SK-N-SH (cell line): ENCODE measurements around the gene MRPS11. TPM values are rescaled to one million over a fixed set of nuclear protein-coding genes. Genes with fewer than 3 reads are reported as not detected.

Source experiments
- CTCF ChIA-PET: fragments of 300-600, 350-600 bp; formaldehyde crosslinking; extraction: SDS; loops from one replicate; lab custom pipeline; 2021; lab: Yijun Ruan, JAX
- POLR2A ChIA-PET: fragments of 350-600 bp; sonication (Branson Sonifier 250); formaldehyde crosslinking; extraction: SDS; loops from one replicate; lab custom pipeline; 2020; ENCODE audit warnings: antibody characterized with exemption, inconsistent platforms; lab: Yijun Ruan, JAX
- DNase-seq: peaks from one replicate; pipeline ENCODE4 v3.0.0; 2012
- H2AFZ ChIP-seq: fragments of 200-600 bp; sonication (generic); 2 replicates; pipeline ENCODE4 v1.8.1; 2016; ENCODE audit warnings: antibody characterized with exemption, mild to moderate bottlenecking, low read depth
- H3F3A ChIP-seq: fragments of 200-600 bp; sonication (generic); replicated peaks from 2 replicates; pipeline ENCODE3; 2016; ENCODE audit warnings: antibody characterized with exemption, mild to moderate bottlenecking; ENCODE audit not compliant: insufficient read depth
- H3K27ac ChIP-seq, 2 experiments: fragments of 200-500 bp in 1 of 2; fragments of 200-600 bp in 1 of 2; sonication (Bioruptor generic) in 1 of 2; sonication (generic), shearing (Covaris generic) in 1 of 2; 2 replicates each; pipeline versions ENCODE4 v1.5.1 to v1.6.1; 2014 to 2016; ENCODE audit warnings: low read depth in 2 of 2, inconsistent platforms in 1 of 2, low read length in 1 of 2, mild to moderate bottlenecking in 1 of 2, mixed read lengths in 1 of 2
- H3K27me3 ChIP-seq: fragments of 200-600 bp; sonication (generic), shearing (Covaris generic); 2 replicates; pipeline ENCODE4 v1.6.1; 2016; ENCODE audit warnings: mixed run types; ENCODE audit not compliant: insufficient read depth
- H3K36me3 ChIP-seq, 2 experiments: fragments of 200-500 bp in 1 of 2; fragments of 200-600 bp in 1 of 2; sonication (Bioruptor generic) in 1 of 2; sonication (generic) in 1 of 2; replicated peaks in 1 of 2; 2 replicates each; pipeline versions ENCODE3 to v1.5.1; 2014 to 2016; ENCODE audit warnings: low read length in 1 of 2, mild to moderate bottlenecking in 1 of 2; ENCODE audit not compliant: insufficient read depth in 2 of 2, control insufficient read depth in 1 of 2
- H3K4me1 ChIP-seq, 2 experiments: fragments of 200-500 bp in 1 of 2; fragments of 200-600 bp in 1 of 2; sonication (Bioruptor generic) in 1 of 2; sonication (generic), shearing (Covaris generic) in 1 of 2; 2 replicates each; pipeline versions ENCODE4 v1.5.1 to v1.6.1; 2014 to 2016; ENCODE audit warnings: low read depth in 1 of 2, low read length in 1 of 2, mixed run types in 1 of 2; ENCODE audit not compliant: insufficient read depth in 2 of 2, control insufficient read depth in 1 of 2
- H3K4me2 ChIP-seq: fragments of 200-600 bp; sonication (generic), shearing (Covaris generic); 2 replicates; pipeline ENCODE4 v1.6.1; 2017; ENCODE audit warnings: mixed run types
- H3K4me3 ChIP-seq, 2 experiments: fragments of 200-500 bp in 1 of 2; fragments of 200-600 bp in 1 of 2; sonication (Bioruptor generic) in 1 of 2; sonication (generic), shearing (Covaris generic) in 1 of 2; 2 replicates each; pipeline versions ENCODE4 v1.5.1 to v1.8.1; 2014 to 2016; ENCODE audit warnings: low read depth in 2 of 2, inconsistent platforms in 1 of 2, low read length in 1 of 2, mild to moderate bottlenecking in 1 of 2, mixed read lengths in 1 of 2, moderate library complexity in 1 of 2
- H3K79me2 ChIP-seq: fragments of 200-600 bp; sonication (generic); 2 replicates; pipeline ENCODE4 v1.8.1; 2017; ENCODE audit warnings: mild to moderate bottlenecking; ENCODE audit not compliant: insufficient read depth
- H3K9ac ChIP-seq: fragments of 200-600 bp; sonication (generic); 2 replicates; pipeline ENCODE4 v1.6.1; 2017; ENCODE audit warnings: mixed run types
- H3K9me2 ChIP-seq: fragments of 200-600 bp; sonication (generic); 2 replicates; pipeline ENCODE4 v1.6.1; 2017; ENCODE audit warnings: mixed run types
- H3K9me3 ChIP-seq: fragments of 200-600 bp; sonication (generic); 2 replicates; pipeline ENCODE4 v1.6.1; 2017; ENCODE audit warnings: mixed run types, mild to moderate bottlenecking, moderate library complexity
- H4K20me1 ChIP-seq: fragments of 200-600 bp; sonication (generic); 2 replicates; pipeline ENCODE4 v1.6.1; 2017; ENCODE audit warnings: mild to moderate bottlenecking, mixed run types; ENCODE audit not compliant: insufficient read depth
- CHD2 ChIP-seq: fragments of 150-350 bp; IDR thresholded peaks from 2 replicates; pipeline ENCODE4 v1.6.1; 2018; ENCODE audit warnings: low read length; ENCODE audit not compliant: partially characterized antibody
- EZH2phosphoT487 ChIP-seq: fragments of 200-600 bp; sonication (generic); IDR thresholded peaks from 2 replicates; pipeline ENCODE4 v1.6.1; 2017; ENCODE audit warnings: low read depth, mixed run types, mild to moderate bottlenecking, antibody characterized with exemption, moderate library complexity, borderline replicate concordance
- JUND ChIP-seq: IDR thresholded peaks from 2 replicates; pipeline ENCODE4 v1.4.0; 2012
- MXI1 ChIP-seq: IDR thresholded peaks from 2 replicates; pipeline ENCODE4 v1.6.1; 2012; ENCODE audit warnings: mild to moderate bottlenecking, low read depth, low read length, improper control_type of control experiment
- NRF1 ChIP-seq: IDR thresholded peaks from 2 replicates; pipeline ENCODE4 v1.6.1; 2012; ENCODE audit warnings: low read depth, mild to moderate bottlenecking, low read length
- POLR2AphosphoS5 ChIP-seq: IDR thresholded peaks from 2 replicates; pipeline ENCODE4 v1.6.1; 2012; ENCODE audit warnings: low read depth, low read length
- SMC3 ChIP-seq: IDR thresholded peaks from 2 replicates; pipeline ENCODE4 v1.6.1; 2012; ENCODE audit warnings: low read depth, low read length, improper control_type of control experiment
- TCF12 ChIP-seq: IDR thresholded peaks from 2 replicates; pipeline ENCODE4 v1.4.0; 2012
- WGBS: methylation state at CpG from one replicate; pipeline ENCODE4 v1.1.6; 2017; ENCODE audit warnings: low lambda C conversion rate; 5-methylcytosine and 5-hydroxymethylcytosine counted together
- polyA plus RNA-seq, 3 experiments: library from polyadenylated mRNA; depleted of rRNA; stranded (reverse); fragments of >200 nt; gene quantifications; 2 replicates each; pipeline ENCODE4 v1.2.3, GENCODE V29; 2012
- TF ChIP-seq, protein P1 (sequence below): IDR thresholded peaks from 2 replicates; pipeline ENCODE4 v1.4.0; 2012; ENCODE audit warnings: low read depth, borderline replicate concordance
- TF ChIP-seq, protein P2 (sequence below): fragments of 150-350 bp; IDR thresholded peaks from 2 replicates; pipeline ENCODE4 v1.6.1; 2016; ENCODE audit warnings: mild to moderate bottlenecking, low read depth, low read length
- TF ChIP-seq, protein P3 (sequence below): fragments of 150-350 bp; IDR thresholded peaks from 2 replicates; pipeline ENCODE4 v1.6.1; 2017; ENCODE audit warnings: antibody characterized with exemption, low read length, low read depth, borderline replicate concordance
- TF ChIP-seq, protein P4 (sequence below): IDR thresholded peaks from 2 replicates; pipeline ENCODE4; 2012
- TF ChIP-seq, protein P5 (sequence below): fragments of 200-600 bp; sonication (generic); IDR thresholded peaks from 2 replicates; pipeline ENCODE4 v1.6.1; 2017; ENCODE audit warnings: antibody characterized with exemption, mild to moderate bottlenecking, moderate library complexity

Gene MRPS11
- polyA plus RNA-seq, 1 of the 3 experiments (the other 2 are of a cell fraction): 101 TPM

DNA sequence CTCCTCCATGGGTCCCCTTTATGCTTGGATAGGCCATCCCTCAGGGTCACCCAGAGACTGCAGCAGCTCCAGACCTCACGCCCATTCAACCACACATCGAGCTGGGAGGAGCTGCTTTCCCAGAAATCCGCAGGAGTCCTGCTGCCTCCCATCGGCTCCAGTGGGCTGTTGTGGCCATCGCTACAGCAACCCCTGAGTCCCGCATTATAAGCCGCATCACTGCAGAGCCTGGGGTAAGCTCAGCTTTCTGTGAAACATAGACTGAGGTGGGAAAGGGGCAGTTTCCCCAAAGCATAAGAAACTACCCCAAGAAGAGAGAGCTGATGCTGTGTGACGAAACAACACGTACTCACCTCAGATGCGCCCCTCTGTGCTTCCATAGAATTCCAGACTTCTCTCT, 36.1 kb upstream of the MRPS11 start:
- Histone ChIP-seq H3K36me3 (no peaks in the 10 kb centered on the region), H2AFZ (no peak overlapping the region)
- TF ChIP-seq, protein P1, sequence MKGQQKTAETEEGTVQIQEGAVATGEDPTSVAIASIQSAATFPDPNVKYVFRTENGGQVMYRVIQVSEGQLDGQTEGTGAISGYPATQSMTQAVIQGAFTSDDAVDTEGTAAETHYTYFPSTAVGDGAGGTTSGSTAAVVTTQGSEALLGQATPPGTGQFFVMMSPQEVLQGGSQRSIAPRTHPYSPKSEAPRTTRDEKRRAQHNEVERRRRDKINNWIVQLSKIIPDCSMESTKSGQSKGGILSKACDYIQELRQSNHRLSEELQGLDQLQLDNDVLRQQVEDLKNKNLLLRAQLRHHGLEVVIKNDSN: no peak
- TF ChIP-seq SMC3 (no peak), JUND (no peak), NRF1 (no peak), EZH2phosphoT487 (no peak), MXI1 (no peak), POLR2AphosphoS5 (no peak), CHD2 (no peak), TCF12 (no peak)
- TF ChIP-seq, protein P2, sequence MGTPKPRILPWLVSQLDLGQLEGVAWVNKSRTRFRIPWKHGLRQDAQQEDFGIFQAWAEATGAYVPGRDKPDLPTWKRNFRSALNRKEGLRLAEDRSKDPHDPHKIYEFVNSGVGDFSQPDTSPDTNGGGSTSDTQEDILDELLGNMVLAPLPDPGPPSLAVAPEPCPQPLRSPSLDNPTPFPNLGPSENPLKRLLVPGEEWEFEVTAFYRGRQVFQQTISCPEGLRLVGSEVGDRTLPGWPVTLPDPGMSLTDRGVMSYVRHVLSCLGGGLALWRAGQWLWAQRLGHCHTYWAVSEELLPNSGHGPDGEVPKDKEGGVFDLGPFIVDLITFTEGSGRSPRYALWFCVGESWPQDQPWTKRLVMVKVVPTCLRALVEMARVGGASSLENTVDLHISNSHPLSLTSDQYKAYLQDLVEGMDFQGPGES: no peak
- TF ChIP-seq, protein P3, sequence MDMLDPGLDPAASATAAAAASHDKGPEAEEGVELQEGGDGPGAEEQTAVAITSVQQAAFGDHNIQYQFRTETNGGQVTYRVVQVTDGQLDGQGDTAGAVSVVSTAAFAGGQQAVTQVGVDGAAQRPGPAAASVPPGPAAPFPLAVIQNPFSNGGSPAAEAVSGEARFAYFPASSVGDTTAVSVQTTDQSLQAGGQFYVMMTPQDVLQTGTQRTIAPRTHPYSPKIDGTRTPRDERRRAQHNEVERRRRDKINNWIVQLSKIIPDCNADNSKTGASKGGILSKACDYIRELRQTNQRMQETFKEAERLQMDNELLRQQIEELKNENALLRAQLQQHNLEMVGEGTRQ: no peak
- TF ChIP-seq, protein P4, sequence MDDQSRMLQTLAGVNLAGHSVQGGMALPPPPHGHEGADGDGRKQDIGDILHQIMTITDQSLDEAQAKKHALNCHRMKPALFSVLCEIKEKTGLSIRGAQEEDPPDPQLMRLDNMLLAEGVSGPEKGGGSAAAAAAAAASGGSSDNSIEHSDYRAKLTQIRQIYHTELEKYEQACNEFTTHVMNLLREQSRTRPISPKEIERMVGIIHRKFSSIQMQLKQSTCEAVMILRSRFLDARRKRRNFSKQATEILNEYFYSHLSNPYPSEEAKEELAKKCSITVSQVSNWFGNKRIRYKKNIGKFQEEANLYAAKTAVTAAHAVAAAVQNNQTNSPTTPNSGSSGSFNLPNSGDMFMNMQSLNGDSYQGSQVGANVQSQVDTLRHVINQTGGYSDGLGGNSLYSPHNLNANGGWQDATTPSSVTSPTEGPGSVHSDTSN: no peak
- TF ChIP-seq, protein P5, sequence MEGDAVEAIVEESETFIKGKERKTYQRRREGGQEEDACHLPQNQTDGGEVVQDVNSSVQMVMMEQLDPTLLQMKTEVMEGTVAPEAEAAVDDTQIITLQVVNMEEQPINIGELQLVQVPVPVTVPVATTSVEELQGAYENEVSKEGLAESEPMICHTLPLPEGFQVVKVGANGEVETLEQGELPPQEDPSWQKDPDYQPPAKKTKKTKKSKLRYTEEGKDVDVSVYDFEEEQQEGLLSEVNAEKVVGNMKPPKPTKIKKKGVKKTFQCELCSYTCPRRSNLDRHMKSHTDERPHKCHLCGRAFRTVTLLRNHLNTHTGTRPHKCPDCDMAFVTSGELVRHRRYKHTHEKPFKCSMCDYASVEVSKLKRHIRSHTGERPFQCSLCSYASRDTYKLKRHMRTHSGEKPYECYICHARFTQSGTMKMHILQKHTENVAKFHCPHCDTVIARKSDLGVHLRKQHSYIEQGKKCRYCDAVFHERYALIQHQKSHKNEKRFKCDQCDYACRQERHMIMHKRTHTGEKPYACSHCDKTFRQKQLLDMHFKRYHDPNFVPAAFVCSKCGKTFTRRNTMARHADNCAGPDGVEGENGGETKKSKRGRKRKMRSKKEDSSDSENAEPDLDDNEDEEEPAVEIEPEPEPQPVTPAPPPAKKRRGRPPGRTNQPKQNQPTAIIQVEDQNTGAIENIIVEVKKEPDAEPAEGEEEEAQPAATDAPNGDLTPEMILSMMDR: no peak
- TF ChIP-seq, all 33 proteins: peak for 0
- 74% methylated on average over 8 of the region's 10 CpGs for WGBS
- no peak overlapping the region for H3K4me2 ChIP-seq
- H3K79me2 ChIP-seq: no peaks in the 10 kb centered on the region
- H4K20me1 ChIP-seq: no peaks in the 10 kb centered on the region
- H3F3A ChIP-seq: no peaks in the 10 kb centered on the region
- no peak overlapping the region for H3K27ac ChIP-seq
- no peaks in the 10 kb centered on the region for H3K9me2 ChIP-seq
- ChIA-PET CTCF (interaction anchor here (1.0 kb wide), 1 partner anchor 18 kb away, joined by 5 read pairs; no protein-coding TSS in a partner anchor), POLR2A (no interaction called here)
- no peak for DNase-seq
- no peak overlapping the region for H3K9ac ChIP-seq
- no peaks in the 10 kb centered on the region for H3K9me3 ChIP-seq
- peaks cover 0 to 22% of the 10 kb centered on the region in 2 experiments; a peak in 2 of 4 replicates for H3K4me1 ChIP-seq
- H3K27me3 ChIP-seq: no peaks in the 10 kb centered on the region
- H3K4me3 ChIP-seq: no peak overlapping the region
